GM12891 (cell line): Measurements from ENCODE around the gene SRSF4.

Source experiments
- PAX5 ChIP-seq: IDR thresholded peaks from 2 replicates; pipeline ENCODE4 v1.6.1; 2011; ENCODE audit warnings: low read length, moderate library complexity, mild to moderate bottlenecking; ENCODE audit not compliant: insufficient read depth, severe bottlenecking
- POLR2A ChIP-seq: IDR thresholded peaks from 2 replicates; pipeline ENCODE4 v1.6.1; 2011; ENCODE audit warnings: low read depth, low read length, control low read depth
- POLR2AphosphoS5 ChIP-seq: IDR thresholded peaks from 2 replicates; pipeline ENCODE4 v1.6.1; 2011; ENCODE audit warnings: low read depth, low read length, control low read depth
- TAF1 ChIP-seq: IDR thresholded peaks from 2 replicates; pipeline ENCODE4 v1.6.1; 2011; ENCODE audit warnings: low read depth, low read length, control low read depth

DNA sequence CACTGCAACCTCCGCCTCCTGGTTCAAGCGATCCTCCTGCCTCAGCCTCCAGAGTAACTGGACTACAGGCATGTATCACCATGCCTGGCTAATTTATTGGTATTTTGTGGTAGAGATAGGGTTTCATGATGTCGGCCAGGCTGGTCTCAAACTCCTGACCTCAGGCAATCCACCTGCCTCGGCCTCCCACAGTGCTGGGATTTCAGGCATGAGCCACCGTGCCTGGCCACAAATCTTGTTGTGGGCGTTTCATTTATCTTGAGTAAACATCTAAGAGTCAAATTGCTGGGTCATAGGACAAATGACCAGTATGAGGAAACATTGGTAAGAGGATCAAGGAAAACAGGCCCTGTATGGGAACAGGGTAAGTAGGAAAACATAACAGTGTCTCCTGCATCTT is 75.9 kb downstream of the SRSF4 start:
- TF ChIP-seq TAF1 (no peak), POLR2A (no peak), POLR2AphosphoS5 (no peak), PAX5 (no peak)
